Liver (tissue), 3 donors: Measurements from ENCODE around the gene MED15.

Experiments used
- GABPA ChIP-seq, 2 donors: IDR thresholded peaks in 1 of 2; conservative IDR thresholded peaks in 1 of 2; 2 replicates each; pipeline ENCODE4 v1.6.1; 2016; ENCODE audit warnings: antibody characterized with exemption in 2 of 2, mild to moderate bottlenecking in 1 of 2, moderate library complexity in 1 of 2
- HNF4A ChIP-seq, 2 donors: conservative IDR thresholded peaks; 2 replicates each; pipeline ENCODE4 v1.6.1; 2016; ENCODE audit warnings: antibody characterized with exemption in 2 of 2, mild to moderate bottlenecking in 2 of 2
- JUND ChIP-seq, 2 donors: IDR thresholded peaks; 2 replicates each; pipeline ENCODE4 v1.6.1; 2016; ENCODE audit warnings: antibody characterized with exemption in 2 of 2
- NR2F2 ChIP-seq: IDR thresholded peaks from 2 replicates; pipeline ENCODE4 v1.6.1; 2016; ENCODE audit warnings: antibody characterized with exemption
- RAD21 ChIP-seq, 2 donors: IDR thresholded peaks; 2 replicates each; pipeline ENCODE4 v1.6.1; 2016; ENCODE audit warnings: antibody characterized with exemption in 2 of 2, mild to moderate bottlenecking in 2 of 2
- SP1 ChIP-seq: IDR thresholded peaks from 2 replicates; pipeline ENCODE4 v1.6.1; 2018; ENCODE audit warnings: antibody characterized with exemption, mild to moderate bottlenecking
- TF ChIP-seq, protein P1 (sequence below): fragments of 150-350 bp; IDR thresholded peaks from 2 replicates; pipeline ENCODE4 v1.5.1; 2017; ENCODE audit warnings: improper control_type of control experiment, low read depth, low read length; ENCODE audit not compliant: missing input control
- TF ChIP-seq, protein P2 (sequence below): IDR thresholded peaks from 2 replicates; pipeline ENCODE4 v1.6.1; 2016; ENCODE audit warnings: antibody characterized with exemption, mild to moderate bottlenecking
- TF ChIP-seq, protein P3 (sequence below): IDR thresholded peaks from 2 replicates; pipeline ENCODE4 v1.6.1; 2016; ENCODE audit warnings: antibody characterized with exemption
- TF ChIP-seq, protein P4 (sequence below): IDR thresholded peaks from 2 replicates; pipeline ENCODE4 v1.6.1; 2016; ENCODE audit warnings: antibody characterized with exemption
- TF ChIP-seq, protein P5 (sequence below): IDR thresholded peaks from 2 replicates; pipeline ENCODE4 v1.6.1; 2016; ENCODE audit warnings: antibody characterized with exemption
- donor health status: healthy.
- donor health status: healthy.

DNA sequence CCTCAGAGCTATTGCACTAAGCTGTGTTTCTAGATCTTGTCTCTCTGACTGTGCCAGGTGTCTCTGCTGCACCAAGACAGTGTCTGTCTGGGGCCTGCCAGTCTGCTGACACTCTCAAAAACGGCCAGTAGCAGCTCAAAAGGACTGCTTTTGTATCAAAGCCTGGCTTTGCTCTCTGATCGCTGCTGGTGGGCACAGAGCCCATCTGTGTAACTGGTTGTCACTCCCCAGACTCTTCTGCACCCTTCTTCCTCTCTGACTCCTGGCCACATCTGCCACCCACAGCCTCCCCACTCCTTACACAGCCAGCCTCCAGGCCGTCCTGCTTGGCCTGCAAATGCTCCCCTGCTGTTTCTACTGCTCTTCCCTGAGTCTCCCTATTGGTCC lies 26.5 kb downstream of the MED15 start:
- TF ChIP-seq, protein P1, sequence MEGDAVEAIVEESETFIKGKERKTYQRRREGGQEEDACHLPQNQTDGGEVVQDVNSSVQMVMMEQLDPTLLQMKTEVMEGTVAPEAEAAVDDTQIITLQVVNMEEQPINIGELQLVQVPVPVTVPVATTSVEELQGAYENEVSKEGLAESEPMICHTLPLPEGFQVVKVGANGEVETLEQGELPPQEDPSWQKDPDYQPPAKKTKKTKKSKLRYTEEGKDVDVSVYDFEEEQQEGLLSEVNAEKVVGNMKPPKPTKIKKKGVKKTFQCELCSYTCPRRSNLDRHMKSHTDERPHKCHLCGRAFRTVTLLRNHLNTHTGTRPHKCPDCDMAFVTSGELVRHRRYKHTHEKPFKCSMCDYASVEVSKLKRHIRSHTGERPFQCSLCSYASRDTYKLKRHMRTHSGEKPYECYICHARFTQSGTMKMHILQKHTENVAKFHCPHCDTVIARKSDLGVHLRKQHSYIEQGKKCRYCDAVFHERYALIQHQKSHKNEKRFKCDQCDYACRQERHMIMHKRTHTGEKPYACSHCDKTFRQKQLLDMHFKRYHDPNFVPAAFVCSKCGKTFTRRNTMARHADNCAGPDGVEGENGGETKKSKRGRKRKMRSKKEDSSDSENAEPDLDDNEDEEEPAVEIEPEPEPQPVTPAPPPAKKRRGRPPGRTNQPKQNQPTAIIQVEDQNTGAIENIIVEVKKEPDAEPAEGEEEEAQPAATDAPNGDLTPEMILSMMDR: no peak
- TF ChIP-seq RAD21 (IDR thresholded peaks at IDR 0.05) (no peak), JUND (IDR thresholded peaks at IDR 0.05) (no peak), GABPA (IDR thresholded peaks at IDR 0.05 in 1 of 2, conservative IDR thresholded peaks at IDR 0.05 in 1 of 2) (no peak), SP1 (no peak), HNF4A (conservative IDR thresholded peaks at IDR 0.05) (no peak), NR2F2 (no peak)
- TF ChIP-seq, protein P2, sequence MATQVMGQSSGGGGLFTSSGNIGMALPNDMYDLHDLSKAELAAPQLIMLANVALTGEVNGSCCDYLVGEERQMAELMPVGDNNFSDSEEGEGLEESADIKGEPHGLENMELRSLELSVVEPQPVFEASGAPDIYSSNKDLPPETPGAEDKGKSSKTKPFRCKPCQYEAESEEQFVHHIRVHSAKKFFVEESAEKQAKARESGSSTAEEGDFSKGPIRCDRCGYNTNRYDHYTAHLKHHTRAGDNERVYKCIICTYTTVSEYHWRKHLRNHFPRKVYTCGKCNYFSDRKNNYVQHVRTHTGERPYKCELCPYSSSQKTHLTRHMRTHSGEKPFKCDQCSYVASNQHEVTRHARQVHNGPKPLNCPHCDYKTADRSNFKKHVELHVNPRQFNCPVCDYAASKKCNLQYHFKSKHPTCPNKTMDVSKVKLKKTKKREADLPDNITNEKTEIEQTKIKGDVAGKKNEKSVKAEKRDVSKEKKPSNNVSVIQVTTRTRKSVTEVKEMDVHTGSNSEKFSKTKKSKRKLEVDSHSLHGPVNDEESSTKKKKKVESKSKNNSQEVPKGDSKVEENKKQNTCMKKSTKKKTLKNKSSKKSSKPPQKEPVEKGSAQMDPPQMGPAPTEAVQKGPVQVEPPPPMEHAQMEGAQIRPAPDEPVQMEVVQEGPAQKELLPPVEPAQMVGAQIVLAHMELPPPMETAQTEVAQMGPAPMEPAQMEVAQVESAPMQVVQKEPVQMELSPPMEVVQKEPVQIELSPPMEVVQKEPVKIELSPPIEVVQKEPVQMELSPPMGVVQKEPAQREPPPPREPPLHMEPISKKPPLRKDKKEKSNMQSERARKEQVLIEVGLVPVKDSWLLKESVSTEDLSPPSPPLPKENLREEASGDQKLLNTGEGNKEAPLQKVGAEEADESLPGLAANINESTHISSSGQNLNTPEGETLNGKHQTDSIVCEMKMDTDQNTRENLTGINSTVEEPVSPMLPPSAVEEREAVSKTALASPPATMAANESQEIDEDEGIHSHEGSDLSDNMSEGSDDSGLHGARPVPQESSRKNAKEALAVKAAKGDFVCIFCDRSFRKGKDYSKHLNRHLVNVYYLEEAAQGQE: no peak
- TF ChIP-seq, protein P3, sequence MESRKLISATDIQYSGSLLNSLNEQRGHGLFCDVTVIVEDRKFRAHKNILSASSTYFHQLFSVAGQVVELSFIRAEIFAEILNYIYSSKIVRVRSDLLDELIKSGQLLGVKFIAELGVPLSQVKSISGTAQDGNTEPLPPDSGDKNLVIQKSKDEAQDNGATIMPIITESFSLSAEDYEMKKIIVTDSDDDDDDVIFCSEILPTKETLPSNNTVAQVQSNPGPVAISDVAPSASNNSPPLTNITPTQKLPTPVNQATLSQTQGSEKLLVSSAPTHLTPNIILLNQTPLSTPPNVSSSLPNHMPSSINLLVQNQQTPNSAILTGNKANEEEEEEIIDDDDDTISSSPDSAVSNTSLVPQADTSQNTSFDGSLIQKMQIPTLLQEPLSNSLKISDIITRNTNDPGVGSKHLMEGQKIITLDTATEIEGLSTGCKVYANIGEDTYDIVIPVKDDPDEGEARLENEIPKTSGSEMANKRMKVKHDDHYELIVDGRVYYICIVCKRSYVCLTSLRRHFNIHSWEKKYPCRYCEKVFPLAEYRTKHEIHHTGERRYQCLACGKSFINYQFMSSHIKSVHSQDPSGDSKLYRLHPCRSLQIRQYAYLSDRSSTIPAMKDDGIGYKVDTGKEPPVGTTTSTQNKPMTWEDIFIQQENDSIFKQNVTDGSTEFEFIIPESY: no peak
- TF ChIP-seq, protein P4, sequence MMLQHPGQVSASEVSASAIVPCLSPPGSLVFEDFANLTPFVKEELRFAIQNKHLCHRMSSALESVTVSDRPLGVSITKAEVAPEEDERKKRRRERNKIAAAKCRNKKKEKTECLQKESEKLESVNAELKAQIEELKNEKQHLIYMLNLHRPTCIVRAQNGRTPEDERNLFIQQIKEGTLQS: no peak
- TF ChIP-seq, protein P5, sequence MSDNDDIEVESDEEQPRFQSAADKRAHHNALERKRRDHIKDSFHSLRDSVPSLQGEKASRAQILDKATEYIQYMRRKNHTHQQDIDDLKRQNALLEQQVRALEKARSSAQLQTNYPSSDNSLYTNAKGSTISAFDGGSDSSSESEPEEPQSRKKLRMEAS: no peak
